ENCODE measurements around the gene AGPAT3. TPM values are rescaled to one million over a fixed set of nuclear protein-coding genes. Genes with fewer than 3 reads are reported as not detected.

The AGPAT3 gene
- polyA plus RNA-seq, 2 of the 4 experiments (the other 2 are of a cell fraction) = 18.2 to 20.3 TPM

GRCh38 chr21:43900078-43900385, 35.0 kb downstream of the AGPAT3 start:
- no peak for FAIRE-seq
- CTCF ChIA-PET = no interaction called here
- no peak overlapping the region for H3K4me2 ChIP-seq
- TF ChIP-seq CTCF (IDR thresholded peaks at IDR 0.05) (no peak), CBX8 (IDR thresholded peaks at IDR 0.05) (no peak), RCOR1 (IDR thresholded peaks at IDR 0.05; ENCODE audit: low read depth, low read length) (no peak), FOSB (CRISPR knock-in tag; IDR thresholded peaks at IDR 0.05) (no peak), HEYL (CRISPR knock-in tag; IDR thresholded peaks at IDR 0.05) (no peak), RNF2 (IDR thresholded peaks at IDR 0.05; ENCODE audit: borderline replicate concordance, low read depth) (no peak), FOSL2 (IDR thresholded peaks at IDR 0.05) (no peak), FOSL2 (CRISPR knock-in tag; IDR thresholded peaks at IDR 0.05) (no peak), EHMT2 (IDR thresholded peaks at IDR 0.05; ENCODE audit: low read depth) (no peak), PHF8 (IDR thresholded peaks at IDR 0.05; ENCODE audit: borderline replicate concordance, low read depth) (no peak)
- H3K9me3 ChIP-seq = no peaks in the 10 kb centered on the region
- DNase-seq (ENCODE audit: low read depth in 1 of 2, low spot score in 1 of 2) = no peak
- 90% methylated on average over 1 of the region's 1 CpG for WGBS (ENCODE audit: missing lambda C conversion rate)
- ATAC-seq = no peak
- no peak overlapping the region for H3K27ac ChIP-seq
- POLR2A ChIA-PET = no interaction called here
- H3K4me3 ChIP-seq = no peak overlapping the region
- no peaks in the 10 kb centered on the region for H3K4me1 ChIP-seq

GRCh38 chr21:43900690-43901089, 35.7 kb downstream of the AGPAT3 start:
- FAIRE-seq (no peak), ATAC-seq (no peak), DNase-seq (ENCODE audit: low read depth in 1 of 2, low spot score in 1 of 2) (no peak)
- Histone ChIP-seq H3K4me1 (no peaks in the 10 kb centered on the region), H3K27ac (no peak overlapping the region), H3K4me3 (no peak overlapping the region), H3K4me2 (no peak overlapping the region), H3K9me3 (no peaks in the 10 kb centered on the region)
- POLR2A ChIA-PET = no interaction called here
- TF ChIP-seq RCOR1 (IDR thresholded peaks at IDR 0.05; ENCODE audit: low read depth, low read length) (no peak), CHD2 (IDR thresholded peaks at IDR 0.05; ENCODE audit: low read length, partially characterized antibody) (no peak), HDAC2 (IDR thresholded peaks at IDR 0.05) (no peak), MAX (IDR thresholded peaks at IDR 0.05) (no peak), KDM1A (IDR thresholded peaks at IDR 0.05; ENCODE audit: low read depth) (no peak), REST (IDR thresholded peaks at IDR 0.05) (no peak), JUN (IDR thresholded peaks at IDR 0.05) (no peak), FOSL2 (IDR thresholded peaks at IDR 0.05) (no peak), FOSL2 (CRISPR knock-in tag; IDR thresholded peaks at IDR 0.05) (no peak), HOXB5 (CRISPR knock-in tag; IDR thresholded peaks at IDR 0.05) (no peak), SREBF2 (IDR thresholded peaks at IDR 0.05) (no peak), MYC (IDR thresholded peaks at IDR 0.05; ENCODE audit: borderline replicate concordance, low read length) (no peak), ATOH8 (CRISPR knock-in tag; IDR thresholded peaks at IDR 0.05; ENCODE audit: low read depth) (no peak), RAD21 (conservative IDR thresholded peaks at IDR 0.05 in 1 of 2, IDR thresholded peaks at IDR 0.05 in 1 of 2) (no peak)
- CTCF ChIA-PET = interaction anchor here (0.6 to 1.3 kb wide), 3 partner anchors 29 to 90 kb away, joined by 3 to 6 read pairs (median 4); no protein-coding TSS in a partner anchor
- WGBS (ENCODE audit: missing lambda C conversion rate) = 87% methylated on average over 6 of the region's 6 CpGs
